GM23248 (cell line): ENCODE results near the gene CLVS2. TPM values are rescaled to one million over a fixed set of nuclear protein-coding genes. Genes with fewer than 3 reads are reported as not detected.

Experiments
- DNase-seq: peaks from one replicate; pipeline ENCODE4 v3.0.0-alpha.2; 2015
- H2AFZ ChIP-seq: fragments of 200-600 bp; sonication (generic); 2 replicates; pipeline ENCODE4 v1.6.1; 2016; ENCODE audit warnings: antibody characterized with exemption
- H3F3A ChIP-seq: fragments of 200-600 bp; sonication (generic); 2 replicates; pipeline ENCODE4 v1.6.1; 2016; ENCODE audit warnings: mild to moderate bottlenecking, antibody characterized with exemption, mixed run types; ENCODE audit not compliant: insufficient read depth
- H3K27ac ChIP-seq: fragments of 200-600 bp; sonication (generic); 2 replicates; pipeline ENCODE4 v1.5.1; 2016; ENCODE audit warnings: mild to moderate bottlenecking
- H3K27me3 ChIP-seq: fragments of 200-600 bp; sonication (generic); replicated peaks from 2 replicates; pipeline ENCODE4 v1.6.1; 2016; ENCODE audit warnings: mild to moderate bottlenecking; ENCODE audit not compliant: insufficient read depth
- H3K36me3 ChIP-seq: fragments of 200-600 bp; sonication (generic); 2 replicates; pipeline ENCODE4 v1.6.1; 2016; ENCODE audit warnings: low read depth, mild to moderate bottlenecking
- H3K4me1 ChIP-seq: fragments of 200-600 bp; sonication (generic); 2 replicates; pipeline ENCODE4 v1.6.1; 2016; ENCODE audit warnings: mild to moderate bottlenecking; ENCODE audit not compliant: insufficient read depth
- H3K4me2 ChIP-seq: fragments of 200-600 bp; sonication (generic); one replicate; pipeline ENCODE4 v1.6.1; 2016; ENCODE audit warnings: mild to moderate bottlenecking; ENCODE audit not compliant: unreplicated experiment
- H3K4me3 ChIP-seq: fragments of 200-600 bp; sonication (generic); 2 replicates; pipeline ENCODE4 v1.5.1; 2016; ENCODE audit warnings: mild to moderate bottlenecking
- H3K79me2 ChIP-seq: fragments of 200-600 bp; sonication (generic); 2 replicates; pipeline ENCODE4 v1.6.1; 2016; ENCODE audit warnings: mild to moderate bottlenecking; ENCODE audit not compliant: insufficient read depth
- H3K9ac ChIP-seq: fragments of 200-600 bp; sonication (generic); 2 replicates; pipeline ENCODE4 v1.6.1; 2016; ENCODE audit warnings: mild to moderate bottlenecking
- H3K9me2 ChIP-seq: fragments of 200-600 bp; sonication (generic); 2 replicates; pipeline ENCODE4 v1.6.1; 2016; ENCODE audit warnings: mixed run types, mild to moderate bottlenecking, moderate library complexity; ENCODE audit not compliant: insufficient read depth
- H3K9me3 ChIP-seq: fragments of 200-600 bp; sonication (generic); one replicate; pipeline ENCODE4 v1.6.1; 2017; ENCODE audit warnings: low read depth
- H4K20me1 ChIP-seq: fragments of 200-600 bp; sonication (generic); 2 replicates; pipeline ENCODE4 v1.6.0; 2016; ENCODE audit not compliant: insufficient read depth
- EZH2 ChIP-seq: fragments of 200-600 bp; sonication (generic); IDR thresholded peaks from 2 replicates; pipeline ENCODE4 v1.6.1; 2018; ENCODE audit warnings: antibody characterized with exemption, mild to moderate bottlenecking; ENCODE audit not compliant: insufficient read depth, poor library complexity, severe bottlenecking
- EZH2phosphoT487 ChIP-seq: fragments of 200-600 bp; sonication (generic); IDR thresholded peaks from 2 replicates; pipeline ENCODE4 v1.6.1; 2018; ENCODE audit warnings: antibody characterized with exemption, moderate library complexity, mild to moderate bottlenecking, low read depth; ENCODE audit not compliant: insufficient read depth
- WGBS, 2 experiments: methylation state at CpG; one replicate each; pipeline ENCODE4 v1.1.6; 2015 to 2017; ENCODE audit warnings: low lambda C conversion rate in 2 of 2, low coverage in 1 of 2; ENCODE audit errors: missing lambda C conversion rate in 2 of 2; 5-methylcytosine and 5-hydroxymethylcytosine counted together
- in situ Hi-C: fragments of 300-500 bp; cut with MboI; formaldehyde crosslinking; loops from 2 replicates; pipeline ENCODE4 v1.15.0; 2020
- polyA plus RNA-seq: library from polyadenylated mRNA; unstranded; fragments of >200 nt; fragmentation: Nextera tagmentation; extraction: Ambion mirVana; gene quantifications from 2 replicates; pipeline ENCODE4 v1.2.1, GENCODE V29; 2016
- total RNA-seq: library from RNA; depleted of rRNA; stranded (reverse); fragments of >200 nt; shearing (Covaris generic); gene quantifications from 2 replicates; pipeline ENCODE4 v1.2.3, GENCODE V29; 2014; rRNA removed

Gene CLVS2
- total and polyA plus RNA-seq, 2 experiments from 2014 or later = not detected

DNA sequence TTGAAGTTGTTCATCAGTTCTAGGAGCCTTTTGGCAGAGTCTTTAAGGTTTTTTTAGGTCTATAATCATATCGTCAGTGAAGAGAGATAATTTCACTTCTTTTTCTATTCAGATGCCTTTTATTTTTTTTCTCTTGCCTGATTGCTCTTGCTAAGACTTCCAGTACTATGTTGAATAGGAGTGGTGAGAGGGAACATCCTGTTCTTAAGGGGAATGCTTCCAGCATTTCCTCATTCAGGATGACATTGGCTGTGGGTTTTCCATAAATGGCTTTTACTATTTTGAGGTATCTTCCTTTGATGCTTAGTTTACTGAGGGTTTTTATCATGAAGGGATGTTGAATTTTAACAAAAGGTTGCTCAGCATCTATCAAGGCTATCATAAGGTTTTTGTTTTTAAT lies 109.5 kb downstream of the CLVS2 start:
- Histone ChIP-seq H3K27ac (no peak overlapping the region), H3K36me3 (no peaks in the 10 kb centered on the region), H2AFZ (no peak overlapping the region), H3K9me2 (no peaks in the 10 kb centered on the region), H3K4me2 (no peak overlapping the region), H3K4me3 (no peak overlapping the region), H3K27me3 (no peaks in the 10 kb centered on the region), H3F3A (no peaks in the 10 kb centered on the region), H3K79me2 (no peaks in the 10 kb centered on the region), H4K20me1 (no peaks in the 10 kb centered on the region), H3K9ac (no peak overlapping the region), H3K9me3 (no peaks in the 10 kb centered on the region), H3K4me1 (no peaks in the 10 kb centered on the region)
- WGBS, 2 experiments = 50 to 53% methylated on average over 1 of the region's 1 CpG
- no peak for DNase-seq
- in situ Hi-C loops = no loop called here
- TF ChIP-seq EZH2 = no peak
- no peak for TF ChIP-seq EZH2phosphoT487

DNA sequence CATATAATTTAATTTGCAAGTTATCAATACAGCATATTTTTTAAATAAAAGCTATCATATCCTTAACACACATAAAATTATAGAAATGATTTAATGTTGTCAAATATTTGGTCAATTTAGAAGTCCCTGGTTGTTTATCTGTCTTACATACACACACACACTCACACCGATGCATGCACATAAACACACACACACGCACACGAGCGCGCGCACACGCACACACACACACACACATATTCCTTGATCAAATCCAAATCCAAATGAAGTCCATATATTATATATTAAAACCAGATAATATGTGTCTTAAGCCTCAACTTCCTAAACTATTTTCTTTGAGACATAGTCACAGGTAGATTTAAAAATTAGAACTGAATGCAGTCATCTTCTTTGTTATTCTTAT lies 120.3 kb downstream of the CLVS2 start:
- Histone ChIP-seq H4K20me1 (no peaks in the 10 kb centered on the region), H3K9ac (no peak overlapping the region), H3K9me2 (no peaks in the 10 kb centered on the region), H3K27ac (no peak overlapping the region), H2AFZ (no peak overlapping the region), H3K4me3 (no peak overlapping the region), H3F3A (no peaks in the 10 kb centered on the region), H3K4me1 (no peaks in the 10 kb centered on the region), H3K27me3 (no peaks in the 10 kb centered on the region), H3K79me2 (no peaks in the 10 kb centered on the region), H3K4me2 (no peak overlapping the region), H3K9me3 (no peaks in the 10 kb centered on the region), H3K36me3 (no peaks in the 10 kb centered on the region)
- WGBS, 2 experiments = 71 to 73% methylated on average over 7 of the region's 7 CpGs
- in situ Hi-C loops = no loop called here
- no peak for DNase-seq
- TF ChIP-seq EZH2phosphoT487 (no peak), EZH2 (no peak)

DNA sequence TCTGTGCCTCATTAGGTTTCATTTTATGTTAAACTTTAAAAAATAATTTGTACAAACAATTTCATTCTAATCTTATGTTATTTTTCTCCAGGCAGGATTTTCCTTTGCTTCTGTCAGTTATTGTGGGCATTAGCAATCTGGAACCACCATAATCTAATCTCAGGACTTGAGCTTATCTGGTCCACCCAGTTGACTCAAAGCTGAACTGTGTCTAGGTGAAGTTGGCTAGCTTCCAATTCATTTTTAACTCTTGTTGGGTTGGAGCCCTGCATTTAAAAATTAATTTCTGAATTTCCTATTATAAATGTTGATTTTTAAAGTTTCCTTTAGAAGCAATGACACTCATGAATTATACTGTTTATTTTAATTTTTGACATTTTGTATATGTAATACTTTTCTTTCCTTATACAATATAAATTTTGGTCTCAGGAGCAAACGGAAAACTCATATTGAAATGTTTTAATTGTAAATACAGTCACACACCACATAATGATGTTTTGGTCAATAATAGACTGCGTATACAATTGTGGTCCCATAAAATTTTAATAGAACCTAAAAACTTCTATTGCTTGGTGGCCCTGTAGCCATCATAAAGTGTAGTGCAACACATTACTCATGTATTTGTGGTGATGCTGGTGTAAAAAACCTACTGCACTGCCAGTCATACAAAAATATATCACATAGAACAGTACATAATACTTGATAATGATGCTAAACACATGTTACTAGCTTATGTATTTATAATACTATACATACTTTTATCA lies 121.3 kb downstream of the CLVS2 start:
- H3K79me2 ChIP-seq = no peaks in the 10 kb centered on the region
- no peak overlapping the region for H2AFZ ChIP-seq
- no peaks in the 10 kb centered on the region for H3K36me3 ChIP-seq
- H3K4me1 ChIP-seq = no peaks in the 10 kb centered on the region
- DNase-seq = no peak
- TF ChIP-seq EZH2 (no peak), EZH2phosphoT487 (no peak)
- 26 to 29% methylated on average over 2 of the region's 2 CpGs for WGBS, 2 experiments
- in situ Hi-C loops = no loop called here
- no peaks in the 10 kb centered on the region for H3K9me3 ChIP-seq
- no peaks in the 10 kb centered on the region for H3K9me2 ChIP-seq
- H3K4me3 ChIP-seq = no peak overlapping the region
- no peak overlapping the region for H3K9ac ChIP-seq
- H3K4me2 ChIP-seq = no peak overlapping the region
- no peaks in the 10 kb centered on the region for H4K20me1 ChIP-seq
- H3K27ac ChIP-seq = no peak overlapping the region
- no peaks in the 10 kb centered on the region for H3F3A ChIP-seq
- no peaks in the 10 kb centered on the region for H3K27me3 ChIP-seq

- no peak for DNase-seq
- no peaks in the 10 kb centered on the region for H4K20me1 ChIP-seq
- H3K4me3 ChIP-seq = no peak overlapping the region
- no peaks in the 10 kb centered on the region for H3F3A ChIP-seq
- in situ Hi-C loops = no loop called here
- no peaks in the 10 kb centered on the region for H3K27me3 ChIP-seq
- TF ChIP-seq EZH2phosphoT487 (no peak), EZH2 (no peak)
- no peak overlapping the region for H3K27ac ChIP-seq
- 15 to 16% methylated on average over 2 of the region's 2 CpGs for WGBS, 2 experiments
- H2AFZ ChIP-seq = no peak overlapping the region
- H3K4me2 ChIP-seq = no peak overlapping the region
- H3K4me1 ChIP-seq = no peaks in the 10 kb centered on the region
- H3K9me3 ChIP-seq = no peaks in the 10 kb centered on the region
- H3K9ac ChIP-seq = no peak overlapping the region
- H3K79me2 ChIP-seq = no peaks in the 10 kb centered on the region
- no peaks in the 10 kb centered on the region for H3K36me3 ChIP-seq
- no peaks in the 10 kb centered on the region for H3K9me2 ChIP-seq
Measured at GRCh38 chr6:123118811-123119210, 122.8 kb downstream of the CLVS2 start.

Other genes with a start within 250 kb of the CLVS2 start
- not detected in 2 replicates for gene FABP7, start 216.5 kb upstream of the CLVS2 start, total RNA-seq
- gene FABP7, start 216.5 kb upstream of the CLVS2 start, polyA plus RNA-seq = not detected in 2 replicates
- 10.8 and 13.4 TPM in 2 replicates for gene SMPDL3A, start 207.0 kb upstream of the CLVS2 start, total RNA-seq
- 14.3 and 15.4 TPM in 2 replicates for gene SMPDL3A, start 207.0 kb upstream of the CLVS2 start, polyA plus RNA-seq